RPMI7951 (cell line): ENCODE measurements around the gene TIMM17A. TPM values are rescaled to one million over a fixed set of nuclear protein-coding genes. Genes with fewer than 3 reads are reported as not detected.

Experiments used
- DNase-seq: peaks from one replicate; pipeline ENCODE4 v3.0.0-alpha.2; 2012; ENCODE audit warnings: low read depth
- total RNA-seq: library from RNA; depleted of rRNA; stranded (reverse); fragments of >200 nt; shearing (Covaris generic); gene quantifications from 2 replicates; pipeline ENCODE4 v1.2.3, GENCODE V29; 2014

The TIMM17A gene
- total RNA-seq, 1 experiment from 2014 or later, result 74.3 TPM

GRCh38 chr1:201983380-201983805 is 28.1 kb downstream of the TIMM17A start:
- DNase-seq, result no peak

DNA sequence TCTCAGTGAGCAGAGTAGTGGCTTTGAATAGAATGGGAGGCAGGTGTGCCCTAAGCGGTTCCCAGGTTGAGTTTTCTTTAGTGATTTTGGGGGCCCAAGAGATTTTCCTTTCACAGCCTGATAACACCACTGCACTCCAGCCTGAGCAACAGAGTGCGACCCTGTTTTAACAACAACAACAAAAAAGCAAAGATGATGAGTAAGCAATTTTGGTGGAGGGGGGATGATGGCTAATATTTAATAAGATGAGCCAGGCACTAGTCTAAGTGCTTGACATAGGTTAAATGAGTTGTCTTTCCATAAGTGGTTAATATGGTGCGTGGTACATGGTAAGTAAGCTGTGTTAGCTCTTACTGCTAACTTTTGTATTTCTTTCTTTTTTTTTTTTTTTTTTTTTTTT is 29.1 kb downstream of the TIMM17A start:
- DNase-seq, result no peak

GRCh38 chr1:201985355-201985754 is 30.1 kb downstream of the TIMM17A start:
- DNase-seq, result no peak

DNA sequence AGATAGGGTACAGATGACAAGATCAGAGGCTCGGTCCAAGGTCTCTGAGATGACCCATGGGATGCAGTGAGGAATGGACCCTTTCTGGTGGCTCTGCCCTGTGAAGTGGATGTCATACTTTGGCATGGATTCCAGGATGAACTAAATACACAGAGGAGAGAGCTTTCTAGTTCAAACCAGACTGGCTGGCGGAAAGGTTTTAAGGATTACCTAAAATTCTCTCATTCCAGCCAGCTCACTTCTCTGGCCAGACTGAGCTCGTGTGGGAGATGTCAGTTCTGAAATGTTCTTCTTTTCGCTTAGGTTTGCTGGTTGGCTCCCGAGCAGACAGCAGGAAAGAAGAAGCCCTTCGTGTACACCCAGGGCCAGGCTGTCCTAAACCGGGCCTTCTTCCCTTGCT is 33.3 kb downstream of the TIMM17A start:
- DNase-seq, result no peak

DNA sequence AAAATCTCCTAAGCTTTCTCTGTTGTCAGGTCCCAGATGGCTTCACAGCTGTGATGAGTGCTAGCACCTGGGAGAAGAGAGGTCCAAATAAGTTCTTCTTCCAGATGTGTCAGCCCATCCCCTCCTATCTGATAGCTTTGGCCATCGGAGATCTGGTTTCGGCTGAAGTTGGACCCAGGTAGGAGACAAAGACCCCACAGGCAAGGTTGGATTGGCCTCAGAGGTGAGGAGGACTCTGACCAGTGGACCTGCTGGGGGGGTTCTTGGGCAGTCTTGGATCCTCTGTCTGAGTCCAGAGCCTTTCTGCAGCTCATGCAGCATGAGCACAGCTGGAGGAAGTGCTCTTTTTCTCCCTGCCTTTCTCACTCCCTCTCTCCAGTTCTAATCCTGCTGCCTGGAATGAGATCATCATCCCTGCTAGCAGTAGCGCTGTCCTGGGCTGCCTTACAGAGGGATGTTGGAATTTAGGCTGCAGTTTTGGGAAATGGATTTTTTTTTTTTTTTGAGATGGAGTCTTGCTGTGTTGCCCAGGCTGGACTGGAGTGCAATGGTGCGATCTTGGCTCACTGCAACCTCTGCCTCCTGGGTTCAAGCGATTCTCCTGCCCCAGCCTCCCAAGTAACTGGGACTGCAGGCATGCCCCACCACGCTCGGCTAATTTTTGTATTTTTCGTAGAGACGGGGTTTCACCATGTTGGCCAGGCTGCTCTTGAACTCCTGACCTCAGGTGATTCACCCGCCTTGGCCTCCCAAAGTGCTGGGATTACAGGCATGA is 34.2 kb downstream of the TIMM17A start:
- no peak for DNase-seq

- no peak for DNase-seq
These were observed 35.1 kb downstream of the TIMM17A start for GRCh38 chr1:201990427-201990826.

DNA sequence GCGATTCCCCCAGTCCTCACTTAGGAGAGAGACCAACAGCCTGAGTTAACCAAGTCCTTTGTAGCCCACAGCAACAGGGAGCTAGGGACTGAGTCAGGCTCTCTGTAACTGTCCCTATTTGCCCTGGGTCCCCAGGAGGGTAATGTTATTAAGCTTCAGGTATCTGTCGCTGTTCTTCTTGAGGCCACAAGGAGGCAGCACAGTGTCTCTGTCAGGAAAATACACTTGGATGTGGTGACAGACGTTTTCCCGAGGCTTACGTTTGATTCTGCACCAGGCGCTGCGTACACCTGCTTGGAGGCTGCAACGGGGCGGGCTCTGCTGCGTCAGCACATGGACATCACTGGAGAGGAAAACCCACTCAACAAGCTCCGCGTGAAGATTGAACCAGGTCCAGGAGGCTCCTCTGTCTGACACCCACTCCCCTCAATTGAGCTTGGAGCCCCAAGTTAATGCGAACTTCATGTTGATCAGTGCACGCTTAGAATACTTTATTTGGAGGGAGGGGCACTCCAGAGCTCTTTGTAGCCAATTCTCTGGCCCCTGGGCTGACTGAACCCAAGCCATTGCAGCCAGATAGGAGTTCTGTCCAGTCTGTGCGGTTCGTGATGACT is 44.4 kb downstream of the TIMM17A start:
- peak; percentile 39 for DNase-seq

DNA sequence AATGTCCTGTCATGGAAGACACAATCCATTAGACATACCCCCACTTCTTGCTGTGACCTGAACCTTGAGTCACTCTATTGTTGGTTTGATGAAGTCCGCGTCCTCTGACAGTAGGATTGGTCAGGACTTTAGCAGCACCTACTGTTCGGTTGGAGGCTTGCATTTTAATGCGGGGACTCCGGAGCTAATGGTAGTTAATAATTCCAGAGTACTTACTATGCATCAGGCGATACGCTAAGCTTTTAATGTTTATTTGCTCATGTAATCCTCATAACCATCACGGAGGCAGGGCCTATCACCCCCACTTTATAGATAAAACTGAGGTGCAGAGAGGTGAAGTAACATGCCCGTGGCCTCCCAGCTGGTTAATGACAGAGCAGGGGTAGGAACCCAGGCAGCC is 47.2 kb downstream of the TIMM17A start:
- DNase-seq, result no peak

DNA sequence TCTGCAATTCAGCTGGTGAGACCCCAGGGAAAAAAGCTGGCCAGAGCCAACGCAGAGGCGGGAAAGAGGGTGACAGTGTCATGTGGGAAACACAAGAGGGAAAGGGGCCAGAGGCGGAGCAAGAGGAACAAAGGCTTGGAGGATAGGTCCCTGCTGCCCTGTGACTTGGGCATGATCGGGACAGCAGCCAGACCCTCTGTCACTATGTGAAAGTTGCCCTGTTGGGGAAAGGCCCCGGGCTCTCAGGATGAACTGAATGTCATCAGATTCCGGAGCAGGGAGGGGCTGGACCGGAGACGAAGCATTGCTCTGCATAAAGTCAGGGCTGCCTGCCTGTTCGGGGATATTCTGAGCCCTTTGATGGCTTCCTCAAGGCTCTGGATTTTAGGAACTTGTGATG is 49.4 kb downstream of the TIMM17A start:
- no peak for DNase-seq

DNA sequence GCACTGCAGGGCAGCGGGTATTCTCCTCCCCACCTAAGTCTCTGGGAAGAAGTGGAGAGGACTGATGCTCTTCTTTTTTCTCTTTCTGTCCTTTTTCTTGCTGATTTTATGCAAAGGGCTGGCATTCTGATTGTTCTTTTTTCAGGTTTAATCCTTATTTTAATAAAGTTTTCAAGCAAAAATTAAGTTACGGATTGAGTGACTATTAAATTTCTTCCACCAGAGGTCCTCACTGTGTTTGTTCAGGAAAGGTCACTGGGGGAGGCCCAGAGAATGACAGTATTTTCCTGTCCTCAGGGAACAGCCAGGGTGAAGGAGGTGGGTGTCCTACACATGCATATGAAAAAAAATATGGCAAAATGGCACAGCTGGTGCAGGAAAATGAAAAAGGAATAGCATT is 50.7 kb downstream of the TIMM17A start:
- peak; percentile 11 for DNase-seq

DNA sequence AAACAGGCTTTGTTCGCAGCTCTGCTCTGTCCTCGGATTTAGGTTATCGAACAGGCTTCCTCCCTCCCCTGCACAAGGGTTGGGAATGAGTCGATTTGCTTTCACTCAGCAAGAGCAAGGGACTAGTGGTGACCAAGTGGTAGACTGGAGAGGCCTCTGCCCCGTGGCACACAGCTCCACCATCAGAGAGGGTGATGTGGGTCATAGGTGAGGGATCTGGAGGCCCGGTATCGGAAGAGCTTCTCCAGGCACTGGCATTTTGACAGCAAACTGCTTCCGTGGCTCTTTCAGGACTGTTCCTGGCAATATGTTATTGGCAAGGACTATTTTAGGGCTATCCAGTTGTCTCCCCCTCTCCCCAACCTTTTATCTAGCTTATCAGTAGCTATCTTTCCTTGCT is 52.0 kb downstream of the TIMM17A start:
- no peak for DNase-seq

- DNase-seq, result peak; percentile 38
These were observed 52.6 kb downstream of the TIMM17A start for GRCh38 chr1:202007805-202008489.

GRCh38 chr1:202009326-202010179 is 54.2 kb downstream of the TIMM17A start:
- DNase-seq, result peak; percentile 61

DNA sequence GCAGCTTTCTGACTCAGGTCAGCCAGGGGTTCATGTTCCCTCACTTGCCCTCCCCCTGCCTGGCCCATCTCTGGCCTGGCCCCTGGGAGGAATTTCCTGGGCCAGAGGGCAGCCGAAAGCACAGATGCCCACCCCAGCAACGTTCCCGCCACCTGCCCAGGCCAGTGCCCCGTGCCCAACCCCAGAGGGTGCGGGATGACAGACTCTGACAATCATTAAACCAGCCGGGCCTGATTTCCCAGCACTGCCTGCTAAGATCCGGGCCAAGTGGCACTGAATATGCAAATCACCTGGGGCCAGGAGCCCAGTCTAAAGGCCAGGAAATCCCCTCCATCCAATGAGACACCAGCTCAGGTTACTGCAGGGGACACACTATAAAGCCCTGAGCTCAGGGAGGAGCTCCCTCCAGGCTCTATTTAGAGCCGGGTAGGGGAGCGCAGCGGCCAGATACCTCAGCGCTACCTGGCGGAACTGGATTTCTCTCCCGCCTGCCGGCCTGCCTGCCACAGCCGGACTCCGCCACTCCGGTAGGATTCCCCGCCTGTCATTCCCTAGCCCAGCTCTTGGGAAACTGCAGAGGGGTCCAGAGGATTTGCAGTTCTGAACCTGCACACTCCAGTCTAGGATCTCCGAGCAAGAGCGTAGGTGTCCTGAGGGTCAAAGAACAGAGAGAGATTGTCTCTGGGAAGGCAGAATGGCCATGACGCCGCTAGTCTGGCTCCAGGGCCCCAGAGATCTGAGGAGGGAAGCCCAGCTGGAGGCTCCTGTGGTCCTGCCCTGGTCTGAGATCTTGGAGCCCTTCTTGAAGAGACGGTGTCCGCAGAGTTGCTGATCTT is 55.1 kb downstream of the TIMM17A start, which contains the start of gene ELF3:
Gene ELF3 (plus strand): TSS at position 408 of the 836 bp plus-strand sequence. CDS start 550 bp downstream, outside the sequence.
- DNase-seq, result no peak

- no peak for DNase-seq
These were observed 56.7 kb downstream of the TIMM17A start for GRCh38 chr1:202011994-202012393.

- no peak for DNase-seq
These were observed 57.5 kb downstream of the TIMM17A start for GRCh38 chr1:202012544-202013478.

- DNase-seq, result no peak
These were observed 58.3 kb downstream of the TIMM17A start for GRCh38 chr1:202013603-202014002.

DNA sequence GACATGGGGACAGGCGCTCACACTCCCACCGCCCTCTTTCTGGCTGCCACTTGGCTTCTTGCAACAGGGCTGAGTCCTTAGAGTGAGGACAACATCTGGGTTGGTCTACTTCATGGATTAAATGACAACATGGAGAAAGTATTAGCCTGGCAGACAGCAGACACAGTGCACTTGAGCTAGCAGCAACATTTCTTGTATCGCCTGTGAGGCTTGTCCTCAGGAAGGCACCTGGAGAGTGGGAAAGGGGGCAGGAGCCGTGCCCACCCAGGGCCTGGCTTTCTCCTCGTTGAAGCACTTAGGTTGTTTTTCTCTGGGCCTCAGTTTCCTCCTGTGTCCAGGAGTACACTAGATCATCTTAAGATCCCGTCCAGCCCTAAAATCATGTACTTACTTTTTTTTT is 58.8 kb downstream of the TIMM17A start:
- DNase-seq, result no peak

- no peak for DNase-seq
These were observed 59.8 kb downstream of the TIMM17A start for GRCh38 chr1:202014915-202015661.
